ENCODE measurements around the gene SRM.

- TF ChIP-seq CTCF (IDR thresholded peaks at IDR 0.05; ENCODE audit: insufficient read depth, low read length) (no peak), POLR2AphosphoS5 (IDR thresholded peaks at IDR 0.05; ENCODE audit: low read depth) (no peak), GABPA (IDR thresholded peaks at IDR 0.05; ENCODE audit: low read depth) (no peak), REST (IDR thresholded peaks at IDR 0.05; ENCODE audit: insufficient replicate concordance, low read depth) (no peak)
Observed at GRCh38 chr1:11045428-11046269, 14.2 kb downstream of the SRM start.
